ENCODE data around the gene HOXB3. TPM values are rescaled to one million over a fixed set of nuclear protein-coding genes. Genes with fewer than 3 reads are reported as not detected.
A peak's percentile ranks its signal among the peaks of the same experiment; 100 is the strongest.

Gene HOXB3
- total RNA-seq, 1 donor from 2014 or later = not detected

GRCh38 chr17:48615047-48615962, 25.3 kb upstream of the HOXB3 start, which contains the start of gene HOXB8:
Gene HOXB8, minus strand, starts transcription at chr17:48615292. Its CDS starts 588 bp downstream, at chr17:48614704.
- no peak within 1 kb of the TSS for H3K27ac ChIP-seq
- H4K20me1 ChIP-seq (ENCODE audit: low read depth) = peaks cover 97% of the 10 kb centered on the region
- peaks cover 93% of the 10 kb centered on the region for H3K27me3 Mint-ChIP-seq (ENCODE audit: insufficient read depth, low read depth)
- H2AFZ ChIP-seq (replicated peaks) = no peak within 1 kb of the TSS
- H3K9ac ChIP-seq = no peak within 1 kb of the TSS
- H3K4me1 Mint-ChIP-seq = peaks cover 11% of the 10 kb centered on the region
- no peak within 1 kb of the TSS for H3K4me3 Mint-ChIP-seq
- peaks cover 100% of the 10 kb centered on the region for H3K27me3 ChIP-seq
- no peaks in the 10 kb centered on the region for H3K4me1 ChIP-seq
- H3K4me3 ChIP-seq = no peak within 1 kb of the TSS
- no peaks in the 10 kb centered on the region for H3K79me2 ChIP-seq (ENCODE audit: low read depth)
- H3K27ac Mint-ChIP-seq = no peak within 1 kb of the TSS
- peaks cover 9% of the 10 kb centered on the region for H3F3A ChIP-seq (ENCODE audit: low read depth)
- H3K9me3 Mint-ChIP-seq = peaks cover 3% of the 10 kb centered on the region
- H3K36me3 ChIP-seq = no peaks in the 10 kb centered on the region
- no peak within 1 kb of the TSS for H3K4me2 ChIP-seq
- no peak for DNase-seq (ENCODE audit: low spot score)
- TF ChIP-seq CTCF (IDR thresholded peaks at IDR 0.05) (no peak), EZH2 (IDR thresholded peaks at IDR 0.05) (peak; percentile 6), EZH2phosphoT487 (IDR thresholded peaks at IDR 0.05) (peak; percentile 86)
- no peaks in the 10 kb centered on the region for H3K36me3 Mint-ChIP-seq
- no peaks in the 10 kb centered on the region for H3K9me3 ChIP-seq (ENCODE audit: low read depth)

DNA sequence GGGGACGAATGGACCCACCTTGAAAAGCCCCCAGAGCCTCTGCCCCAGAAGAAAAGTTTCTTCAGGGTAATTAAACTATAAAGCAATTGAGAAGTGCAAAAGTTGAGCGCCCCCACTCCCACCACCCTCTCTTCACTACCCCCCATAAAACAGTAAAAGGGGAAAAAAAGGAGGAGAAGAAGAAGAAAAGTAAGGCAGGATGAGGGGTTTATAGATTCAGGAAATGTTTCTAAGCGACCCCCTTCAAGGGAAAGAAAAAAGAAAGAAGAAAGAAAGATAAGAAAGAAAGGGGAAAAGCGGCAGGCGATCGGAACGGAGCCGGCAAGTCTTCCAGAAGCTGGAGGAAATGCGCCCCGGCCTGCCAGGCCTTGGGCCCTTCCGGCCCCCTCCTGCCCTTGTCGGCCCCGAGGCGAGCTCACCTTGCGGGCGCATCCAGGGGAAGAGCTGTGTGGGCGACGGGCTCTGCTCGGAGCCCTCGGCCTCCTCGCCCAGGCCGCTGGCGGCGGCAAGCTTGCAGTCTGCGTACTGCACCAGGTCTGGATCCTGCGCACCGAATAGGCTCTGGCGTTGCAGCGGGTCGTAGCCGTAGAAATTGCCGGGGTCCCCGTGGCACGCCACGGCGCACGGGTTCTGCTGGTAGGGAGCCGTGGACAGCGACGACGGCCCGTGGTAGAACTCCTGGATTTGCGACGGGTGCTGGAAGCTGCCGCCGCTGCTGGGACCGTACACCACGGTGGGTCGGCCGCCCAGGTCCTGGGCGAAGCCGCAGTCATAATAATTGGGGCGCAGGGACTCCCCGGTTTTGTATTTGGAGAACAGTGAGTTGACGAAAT, 24.0 kb upstream of the HOXB3 start:
- H3K36me3 Mint-ChIP-seq = no peaks in the 10 kb centered on the region
- H3K27ac Mint-ChIP-seq = no peak overlapping the region

More for the DNA sequence above, 24.0 kb upstream of the HOXB3 start:
- peak; percentile 100 for TF ChIP-seq EZH2 (IDR thresholded peaks at IDR 0.05)
- TF ChIP-seq EZH2phosphoT487 (IDR thresholded peaks at IDR 0.05) = peak; percentile 100
- no peak for TF ChIP-seq CTCF (IDR thresholded peaks at IDR 0.05)
- peaks cover 11% of the 10 kb centered on the region for H3K4me1 Mint-ChIP-seq
- no peak overlapping the region for H3K9ac ChIP-seq
- peaks cover 4% of the 10 kb centered on the region for H3K9me3 Mint-ChIP-seq
- peaks cover 100% of the 10 kb centered on the region for H3K27me3 ChIP-seq
- H3K4me3 ChIP-seq = no peak overlapping the region
- H3F3A ChIP-seq (ENCODE audit: low read depth) = peaks cover 9% of the 10 kb centered on the region
- no peaks in the 10 kb centered on the region for H3K36me3 ChIP-seq
- no peak overlapping the region for H3K27ac ChIP-seq
- H3K4me2 ChIP-seq = no peak overlapping the region
- no peak overlapping the region for H3K4me3 Mint-ChIP-seq
- peaks cover 97% of the 10 kb centered on the region for H4K20me1 ChIP-seq (ENCODE audit: low read depth)
- H3K4me1 ChIP-seq = no peaks in the 10 kb centered on the region
- no peak overlapping the region for H2AFZ ChIP-seq (replicated peaks)
- peak; percentile 71 for DNase-seq (ENCODE audit: low spot score)
- H3K79me2 ChIP-seq (ENCODE audit: low read depth) = no peaks in the 10 kb centered on the region
- no peaks in the 10 kb centered on the region for H3K9me3 ChIP-seq (ENCODE audit: low read depth)
- H3K27me3 Mint-ChIP-seq (ENCODE audit: insufficient read depth, low read depth) = peaks cover 92% of the 10 kb centered on the region

All from neural progenitor cell (in vitro differentiated cells).